ENCODE measurements around the gene TGM1. TPM values are rescaled to one million over a fixed set of nuclear protein-coding genes. Genes with fewer than 3 reads are reported as not detected.

Gene TGM1
- total and polyA plus RNA-seq, 2 donors (not counting 1 experiment from before 2014, with no cell fraction given) = 2.7 to 11.9 TPM

- H3K27ac ChIP-seq (ENCODE audit: low read length in 2 of 2) = peak overlapping the region; percentile 76 to 81
- DNase-seq (no peak), ATAC-seq (ENCODE audit: low read depth) (no peak)
- no peak overlapping the region for H3K9ac ChIP-seq (ENCODE audit: low read length)
- Mint-ChIP-seq H3K27me3 (no peaks in the 10 kb centered on the region), H3K4me3 (peak overlapping the region; percentile 58), H3K4me1 (peaks cover 69% of the 10 kb centered on the region), H3K9me3 (ENCODE audit: insufficient read depth) (no peaks in the 10 kb centered on the region), H3K27ac (peak overlapping the region; percentile 89)
- intact Hi-C loops (cut with micrococcal nuclease) = loop anchor here (10.0 kb wide), 1 partner anchor 129 kb away; the partner anchor contains the start of genes EMC9, PSME2 and RNF31
- H3K79me2 ChIP-seq (ENCODE audit: control insufficient read depth, insufficient read depth, low read length) = peaks cover 30% of the 10 kb centered on the region
- peak overlapping the region; percentile 52 for H3K4me2 ChIP-seq (replicated peaks; ENCODE audit: low read depth, low read length, poor library complexity, severe bottlenecking)
- H3K4me1 ChIP-seq (ENCODE audit: control insufficient read depth in 2 of 2, insufficient read depth in 2 of 2, low read length in 2 of 2) = peaks cover 49 to 57% of the 10 kb centered on the region in 2 donors
- no CpG with 5 or more reads among the region's 3 CpGs for WGBS (ENCODE audit: insufficient coverage)
- H4K20me1 ChIP-seq (ENCODE audit: control insufficient read depth, insufficient read depth, low read length, poor library complexity, severe bottlenecking) = no peaks in the 10 kb centered on the region
- peak overlapping the region; percentile 10 for H2AFZ ChIP-seq (ENCODE audit: insufficient read depth, low read depth, low read length, poor library complexity, severe bottlenecking)
- H3K9me3 ChIP-seq (ENCODE audit: control extremely low read depth in 1 of 3, control insufficient read depth in 2 of 3, insufficient read depth in 1 of 3, low read length in 2 of 3) = peaks cover 0 to 10% (median 0%) of the 10 kb centered on the region in 3 donors
- TF ChIP-seq EZH2 (IDR thresholded peaks at IDR 0.05; ENCODE audit: borderline replicate concordance, insufficient read depth, low read depth, low read length, poor library complexity, severe bottlenecking) = no peak
- no peak for TF ChIP-seq CTCF (IDR thresholded peaks at IDR 0.05)
- CTCF ChIA-PET = interaction anchor here (0.7 to 2.4 kb wide), 8 partner anchors 10 to 437 kb away, joined by 3 to 19 read pairs (median 5); partner anchors contain the start of genes CIDEB, LTB4R and TINF2
- POLR2A ChIA-PET = interaction anchor here (0.7 to 2.0 kb wide), 5 partner anchors 16 to 157 kb away, joined by 3 to 11 read pairs (median 4); partner anchors contain the start of gene TINF2
- peaks cover 0 to 10% of the 10 kb centered on the region in 2 experiments for H3K36me3 ChIP-seq (replicated peaks in 1 of 2; ENCODE audit: control extremely low read depth in 1 of 2, control insufficient read depth in 1 of 2, extremely low read depth in 1 of 2, insufficient read depth in 2 of 2, low read length in 1 of 2)
- H3K27me3 ChIP-seq (replicated peaks in 1 of 4; ENCODE audit: control extremely low read depth in 1 of 4, control insufficient read depth in 3 of 4, insufficient read depth in 4 of 4, low read length in 3 of 4) = no peaks in the 10 kb centered on the region
- H3K4me3 ChIP-seq (ENCODE audit: control extremely low read depth in 1 of 5, extremely low read depth in 1 of 5, insufficient read depth in 1 of 5, low read depth in 2 of 5, low read length in 4 of 5) = no peak overlapping the region
Measured at GRCh38 chr14:24273422-24273998, 10.5 kb upstream of the TGM1 start.

- Histone ChIP-seq H3K4me2 (replicated peaks; ENCODE audit: low read depth, low read length, poor library complexity, severe bottlenecking) (peak overlapping the region; percentile 86), H3K27me3 (replicated peaks in 1 of 4; ENCODE audit: control extremely low read depth in 1 of 4, control insufficient read depth in 3 of 4, insufficient read depth in 4 of 4, low read length in 3 of 4) (no peaks in the 10 kb centered on the region), H3K9me3 (ENCODE audit: control extremely low read depth in 1 of 3, control insufficient read depth in 2 of 3, insufficient read depth in 1 of 3, low read length in 2 of 3) (peaks cover 0 to 3% (median 0%) of the 10 kb centered on the region in 3 donors), H3K79me2 (ENCODE audit: control insufficient read depth, insufficient read depth, low read length) (peaks cover 30% of the 10 kb centered on the region), H3K4me1 (ENCODE audit: control insufficient read depth in 2 of 2, insufficient read depth in 2 of 2, low read length in 2 of 2) (peaks cover 39 to 47% of the 10 kb centered on the region in 2 donors), H3K4me3 (ENCODE audit: control extremely low read depth in 1 of 5, extremely low read depth in 1 of 5, insufficient read depth in 1 of 5, low read depth in 2 of 5, low read length in 4 of 5) (no peak overlapping the region), H3K36me3 (replicated peaks in 1 of 2; ENCODE audit: control extremely low read depth in 1 of 2, control insufficient read depth in 1 of 2, extremely low read depth in 1 of 2, insufficient read depth in 2 of 2, low read length in 1 of 2) (peaks cover 0 to 18% of the 10 kb centered on the region in 2 experiments), H3K9ac (ENCODE audit: low read length) (peak overlapping the region; percentile 71), H3K27ac (ENCODE audit: low read length in 2 of 2) (peak overlapping the region; percentile 93 to 97), H2AFZ (ENCODE audit: insufficient read depth, low read depth, low read length, poor library complexity, severe bottlenecking) (no peak overlapping the region), H4K20me1 (ENCODE audit: control insufficient read depth, insufficient read depth, low read length, poor library complexity, severe bottlenecking) (no peaks in the 10 kb centered on the region)
- ChIA-PET CTCF (interaction anchor here (0.7 to 4.2 kb wide), 8 partner anchors 11 to 60 kb away, joined by 3 to 40 read pairs (median 18); partner anchors contain the start of genes CHMP4A, MDP1 and TINF2), POLR2A (interaction anchor here (1.3 to 2.9 kb wide), 4 partner anchors 30 to 131 kb away, joined by 4 to 51 read pairs (median 8); partner anchors contain the start of genes EMC9, LTB4R2, TINF2 and TM9SF1)
- intact Hi-C loops (cut with micrococcal nuclease) = loop anchor here (10.0 kb wide), 1 partner anchor 128 kb away; the partner anchor contains the start of genes EMC9, PSME2 and RNF31
- Mint-ChIP-seq H3K27me3 (no peaks in the 10 kb centered on the region), H3K27ac (peak overlapping the region; percentile 94), H3K4me1 (peaks cover 59% of the 10 kb centered on the region), H3K4me3 (peak overlapping the region; percentile 94), H3K9me3 (ENCODE audit: insufficient read depth) (no peaks in the 10 kb centered on the region)
- DNase-seq (no peak), ATAC-seq (ENCODE audit: low read depth) (no peak)
- no peak for TF ChIP-seq EZH2 (IDR thresholded peaks at IDR 0.05; ENCODE audit: borderline replicate concordance, insufficient read depth, low read depth, low read length, poor library complexity, severe bottlenecking)
- no peak for TF ChIP-seq CTCF (IDR thresholded peaks at IDR 0.05)
- WGBS (ENCODE audit: insufficient coverage) = 100% methylated on average over 2 of the region's 2 CpGs
Measured at GRCh38 chr14:24272467-24272866, 9.5 kb upstream of the TGM1 start.

Data from B cell (primary cell).